DND-41 (cell line): ENCODE results near the gene ZNF730.

ENCODE experiments used
- CTCF ChIP-seq: IDR thresholded peaks from 2 replicates; pipeline ENCODE4 v1.5.1; 2012; ENCODE audit warnings: borderline replicate concordance, low read length, moderate library complexity, mild to moderate bottlenecking; ENCODE audit not compliant: poor library complexity, severe bottlenecking; ENCODE audit errors: extremely low read depth
- EZH2 ChIP-seq: IDR thresholded peaks from 3 replicates; pipeline ENCODE4 v1.6.1; 2012; ENCODE audit warnings: borderline replicate concordance, low read depth, mild to moderate bottlenecking, moderate library complexity, low read length, inconsistent platforms; ENCODE audit not compliant: severe bottlenecking

GRCh38 chr19:23098988-23099387, 17.8 kb upstream of the ZNF730 start:
- TF ChIP-seq CTCF, result no peak
- no peak for TF ChIP-seq EZH2
